OCI-LY3 (cell line): ENCODE results near the gene POU2F1.

Experiments
- H2AFZ ChIP-seq: fragments of 200-600, 300-600 bp; shearing (Covaris generic); 2 replicates; pipeline ENCODE4 v1.6.0; 2014; ENCODE audit warnings: antibody characterized with exemption, low read depth, low read length
- H3K27ac ChIP-seq: fragments of 200-600, 300-600 bp; sonication (generic); 2 replicates; pipeline ENCODE4 v1.5.1; 2014; ENCODE audit warnings: mild to moderate bottlenecking, low read length, moderate library complexity, mixed read lengths
- H3K27me3 ChIP-seq: fragments of 200-600, 300-600 bp; sonication (generic); 2 replicates; pipeline ENCODE4 v1.6.1; 2014; ENCODE audit warnings: low read depth, low read length, mixed read lengths
- H3K36me3 ChIP-seq: fragments of 200-600, 300-600 bp; sonication (generic); replicated peaks from 2 replicates; pipeline ENCODE3; 2014; ENCODE audit warnings: low read depth, low read length, mixed read lengths
- H3K4me1 ChIP-seq: fragments of 300-600, 200-600 bp; sonication (generic); 2 replicates; pipeline ENCODE4 v1.6.1; 2014; ENCODE audit warnings: low read length, mixed read lengths
- H3K4me2 ChIP-seq: fragments of 200-600, 300-600 bp; sonication (generic); 2 replicates; pipeline ENCODE4 v1.6.1; 2014; ENCODE audit warnings: low read length, mixed read lengths
- H3K4me3 ChIP-seq: fragments of 300-600, 200-600 bp; sonication (generic); 2 replicates; pipeline ENCODE4 v1.5.1; 2014; ENCODE audit warnings: antibody characterized with exemption, mild to moderate bottlenecking, low read length, moderate library complexity
- H3K79me2 ChIP-seq: fragments of 300-600, 200-600 bp; shearing (Covaris generic); 2 replicates; pipeline ENCODE4 v1.6.1; 2014; ENCODE audit warnings: mild to moderate bottlenecking, low read length, mixed read lengths
- H3K9ac ChIP-seq: fragments of 300-600, 200-600 bp; shearing (Covaris generic); 2 replicates; pipeline ENCODE4 v1.6.0; 2014; ENCODE audit warnings: mild to moderate bottlenecking, low read length, moderate library complexity
- H3K9me3 ChIP-seq: fragments of 200-600, 300-600 bp; shearing (Covaris generic); 2 replicates; pipeline ENCODE4 v1.6.1; 2014; ENCODE audit warnings: low read length, mixed read lengths; ENCODE audit not compliant: insufficient read depth
- H4K20me1 ChIP-seq: fragments of 200-600, 300-600 bp; sonication (generic); 2 replicates; pipeline ENCODE4 v1.6.1; 2016; ENCODE audit warnings: low read length, mixed read lengths; ENCODE audit not compliant: insufficient read depth
- CTCF ChIP-seq: fragments of 200-600, 300-600 bp; sonication (generic); IDR thresholded peaks from 2 replicates; pipeline ENCODE4 v1.5.1; 2014; ENCODE audit warnings: antibody characterized with exemption, low read length, low read depth
- EZH2phosphoT487 ChIP-seq: fragments of 200-600 bp; shearing (Covaris generic); IDR thresholded peaks from 2 replicates; pipeline ENCODE4 v1.6.1; 2018; ENCODE audit warnings: antibody characterized with exemption, mixed run types, low read depth

Gene POU2F1

GRCh38 chr1:167369175-167369574 is 148.5 kb downstream of the POU2F1 start:
- H3K4me3 ChIP-seq, result no peak overlapping the region
- no peak overlapping the region for H2AFZ ChIP-seq
- no peaks in the 10 kb centered on the region for H3K4me1 ChIP-seq
- H3K36me3 ChIP-seq, result peaks cover 10% of the 10 kb centered on the region
- no peaks in the 10 kb centered on the region for H4K20me1 ChIP-seq
- H3K9ac ChIP-seq, result no peak overlapping the region
- H3K9me3 ChIP-seq, result no peaks in the 10 kb centered on the region
- H3K79me2 ChIP-seq, result no peaks in the 10 kb centered on the region
- TF ChIP-seq EZH2phosphoT487, result no peak
- TF ChIP-seq CTCF, result no peak
- no peak overlapping the region for H3K27ac ChIP-seq
- H3K27me3 ChIP-seq, result no peaks in the 10 kb centered on the region
- no peak overlapping the region for H3K4me2 ChIP-seq

GRCh38 chr1:167369933-167370332 is 149.2 kb downstream of the POU2F1 start:
- Histone ChIP-seq H3K4me2 (no peak overlapping the region), H3K4me3 (no peak overlapping the region), H3K9me3 (no peaks in the 10 kb centered on the region), H3K27ac (no peak overlapping the region), H3K27me3 (no peaks in the 10 kb centered on the region), H4K20me1 (no peaks in the 10 kb centered on the region), H3K36me3 (peaks cover 13% of the 10 kb centered on the region), H3K79me2 (no peaks in the 10 kb centered on the region), H3K4me1 (no peaks in the 10 kb centered on the region), H3K9ac (no peak overlapping the region), H2AFZ (no peak overlapping the region)
- TF ChIP-seq EZH2phosphoT487 (no peak), CTCF (no peak)

- TF ChIP-seq EZH2phosphoT487, result no peak
- TF ChIP-seq CTCF, result no peak
- Histone ChIP-seq H3K4me3 (no peak overlapping the region), H4K20me1 (no peaks in the 10 kb centered on the region), H3K36me3 (peaks cover 16% of the 10 kb centered on the region), H3K9ac (no peak overlapping the region), H2AFZ (no peak overlapping the region), H3K9me3 (no peaks in the 10 kb centered on the region), H3K79me2 (no peaks in the 10 kb centered on the region), H3K4me2 (no peak overlapping the region), H3K27me3 (no peaks in the 10 kb centered on the region), H3K27ac (no peak overlapping the region), H3K4me1 (no peaks in the 10 kb centered on the region)
Measured at GRCh38 chr1:167371030-167371429, 150.3 kb downstream of the POU2F1 start.

- H3K4me1 ChIP-seq, result no peaks in the 10 kb centered on the region
- no peak overlapping the region for H2AFZ ChIP-seq
- H4K20me1 ChIP-seq, result no peaks in the 10 kb centered on the region
- H3K4me2 ChIP-seq, result no peak overlapping the region
- H3K27me3 ChIP-seq, result no peaks in the 10 kb centered on the region
- peaks cover 21% of the 10 kb centered on the region for H3K36me3 ChIP-seq
- no peaks in the 10 kb centered on the region for H3K79me2 ChIP-seq
- TF ChIP-seq EZH2phosphoT487 (no peak), CTCF (no peak)
- no peak overlapping the region for H3K27ac ChIP-seq
- H3K4me3 ChIP-seq, result no peak overlapping the region
- H3K9me3 ChIP-seq, result no peaks in the 10 kb centered on the region
- no peak overlapping the region for H3K9ac ChIP-seq
Measured at GRCh38 chr1:167373398-167373797, 152.7 kb downstream of the POU2F1 start.
